WTC11 (cell line): ENCODE measurements around the gene QRSL1. TPM values are rescaled to one million over a fixed set of nuclear protein-coding genes. Genes with fewer than 3 reads are reported as not detected.

ENCODE experiments used
- ATAC-seq: fragments of 200-7000 bp; cut with Tn5 transposase; 2 replicates; pipeline ENCODE4 v1.10.0; 2021; ENCODE audit warnings: mild to moderate bottlenecking, moderate library complexity
- CTCF ChIA-PET: fragments of 300-600 bp; sonication (Branson Sonifier 250); formaldehyde crosslinking; loops from one replicate; lab custom pipeline; 2021; ENCODE audit warnings: antibody characterized with exemption; lab: Charles Lee
- POLR2A ChIA-PET: fragments of 350-600 bp; sonication (Branson Sonifier 250); formaldehyde crosslinking; loops from one replicate; lab custom pipeline; 2021; ENCODE audit warnings: antibody characterized with exemption; lab: Charles Lee
- DNase-seq: peaks from one replicate; pipeline ENCODE4 v3.0.0; 2021; ENCODE audit warnings: low spot score
- H3K27ac Mint-ChIP-seq: 2 replicates; pipeline ENCODE4 v1.8.0; 2021; ENCODE audit warnings: mixed read lengths
- H3K27me3 Mint-ChIP-seq: 2 replicates; pipeline ENCODE4 v1.8.0; 2021; ENCODE audit warnings: low read depth, mild to moderate bottlenecking, moderate library complexity, mixed read lengths
- H3K36me3 Mint-ChIP-seq: 2 replicates; pipeline ENCODE4 v1.8.0; 2021; ENCODE audit warnings: mixed read lengths
- H3K4me1 Mint-ChIP-seq: 2 replicates; pipeline ENCODE4 v1.8.0; 2022; ENCODE audit warnings: mixed read lengths
- H3K4me3 Mint-ChIP-seq: 2 replicates; pipeline ENCODE4 v1.8.0; 2021; ENCODE audit warnings: mild to moderate bottlenecking, moderate library complexity, mixed read lengths
- H3K9me3 Mint-ChIP-seq: 2 replicates; pipeline ENCODE4 v1.8.0; 2021; ENCODE audit warnings: mixed read lengths
- ESRRA ChIP-seq: sonication (generic); formaldehyde crosslinking; IDR thresholded peaks from 2 replicates; pipeline ENCODE4 v1.8.1; 2022; ENCODE audit warnings: mild to moderate bottlenecking, missing genetic modification reagents, borderline replicate concordance
- FOXJ3 ChIP-seq: sonication (generic); formaldehyde crosslinking; IDR thresholded peaks from 2 replicates; pipeline ENCODE4 v1.9.0; 2021; ENCODE audit warnings: missing genetic modification reagents, mild to moderate bottlenecking, borderline replicate concordance
- NFATC4 ChIP-seq: fragments of 250-450 bp; sonication (Bioruptor Pico); IDR thresholded peaks from 2 replicates; pipeline ENCODE4 v1.9.0; 2021; ENCODE audit warnings: mild to moderate bottlenecking
- NFE2L1 ChIP-seq: sonication (generic); formaldehyde crosslinking; IDR thresholded peaks from 2 replicates; pipeline ENCODE4 v1.8.1; 2023; ENCODE audit warnings: missing genetic modification reagents
- NR3C1 ChIP-seq: sonication (generic); formaldehyde crosslinking; conservative IDR thresholded peaks from 2 replicates; pipeline ENCODE4 v1.8.1; 2023; ENCODE audit warnings: low read depth, mild to moderate bottlenecking, missing genetic modification reagents
- SOX15 ChIP-seq: fragments of 250-450 bp; sonication (Bioruptor Pico); IDR thresholded peaks from 2 replicates; pipeline ENCODE4 v1.9.0; 2021; ENCODE audit warnings: mild to moderate bottlenecking
- SP1 ChIP-seq: sonication (generic); formaldehyde crosslinking; conservative IDR thresholded peaks from 2 replicates; pipeline ENCODE4 v1.8.1; 2022; ENCODE audit warnings: missing genetic modification reagents
- TP53 ChIP-seq: sonication (generic); formaldehyde crosslinking; IDR thresholded peaks from 2 replicates; pipeline ENCODE4 v1.8.1; 2023; ENCODE audit warnings: mild to moderate bottlenecking, missing genetic modification reagents
- ZNF138 ChIP-seq: sonication (generic); formaldehyde crosslinking; conservative IDR thresholded peaks from 2 replicates; pipeline ENCODE4 v1.8.1; 2022; ENCODE audit warnings: mild to moderate bottlenecking, moderate library complexity, missing genetic modification reagents
- total RNA-seq: library from RNA; stranded (reverse); gene quantifications from 3 replicates; pipeline ENCODE4 v1.2.3, GENCODE V29; 2021
- TF ChIP-seq, protein P1 (sequence below): sonication (generic); formaldehyde crosslinking; IDR thresholded peaks from 2 replicates; pipeline ENCODE4 v1.8.1; 2022; ENCODE audit warnings: mild to moderate bottlenecking, missing genetic modification reagents, moderate library complexity, borderline replicate concordance
- TF ChIP-seq, protein P2 (sequence below): fragments of 250-450 bp; sonication (Bioruptor Pico); conservative IDR thresholded peaks from 2 replicates; pipeline ENCODE4 v1.9.0; 2021; ENCODE audit warnings: mild to moderate bottlenecking
- TF ChIP-seq, protein P3 (sequence below): sonication (generic); formaldehyde crosslinking; IDR thresholded peaks from 2 replicates; pipeline ENCODE4 v1.8.0; 2022; ENCODE audit warnings: mild to moderate bottlenecking, missing genetic modification reagents
- TF ChIP-seq, protein P4 (sequence below): fragments of 200-600 bp; IDR thresholded peaks from 2 replicates; pipeline ENCODE4 v1.8.0; 2022; ENCODE audit warnings: antibody characterized with exemption

QRSL1 gene
- total RNA-seq, 1 experiment from 2014 or later = 17.7 TPM

DNA sequence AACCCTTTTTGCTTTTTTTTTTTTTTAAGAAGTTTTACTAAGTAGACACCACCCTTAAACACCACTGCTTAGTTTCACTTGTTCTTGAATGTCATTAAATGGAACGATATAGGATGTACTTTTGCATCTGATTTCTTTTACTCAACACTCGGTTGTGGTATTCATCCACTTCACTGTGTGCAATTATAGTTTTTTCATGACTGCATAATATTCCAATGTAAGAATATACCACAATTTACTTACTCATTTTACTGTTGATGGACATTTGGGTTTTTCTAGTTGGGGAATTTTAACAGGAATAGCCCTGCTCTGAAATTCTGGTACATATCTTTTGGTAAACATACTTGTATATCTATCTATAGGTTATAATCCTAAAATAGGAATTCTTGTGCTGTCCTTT lies 29.9 kb upstream of the QRSL1 start:
- TF ChIP-seq NFE2L1 (CRISPR knock-in tag) = no peak
- no peak for TF ChIP-seq ZNF138
- TF ChIP-seq, protein P1, sequence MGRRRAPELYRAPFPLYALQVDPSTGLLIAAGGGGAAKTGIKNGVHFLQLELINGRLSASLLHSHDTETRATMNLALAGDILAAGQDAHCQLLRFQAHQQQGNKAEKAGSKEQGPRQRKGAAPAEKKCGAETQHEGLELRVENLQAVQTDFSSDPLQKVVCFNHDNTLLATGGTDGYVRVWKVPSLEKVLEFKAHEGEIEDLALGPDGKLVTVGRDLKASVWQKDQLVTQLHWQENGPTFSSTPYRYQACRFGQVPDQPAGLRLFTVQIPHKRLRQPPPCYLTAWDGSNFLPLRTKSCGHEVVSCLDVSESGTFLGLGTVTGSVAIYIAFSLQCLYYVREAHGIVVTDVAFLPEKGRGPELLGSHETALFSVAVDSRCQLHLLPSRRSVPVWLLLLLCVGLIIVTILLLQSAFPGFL (CRISPR knock-in tag) = no peak

DNA sequence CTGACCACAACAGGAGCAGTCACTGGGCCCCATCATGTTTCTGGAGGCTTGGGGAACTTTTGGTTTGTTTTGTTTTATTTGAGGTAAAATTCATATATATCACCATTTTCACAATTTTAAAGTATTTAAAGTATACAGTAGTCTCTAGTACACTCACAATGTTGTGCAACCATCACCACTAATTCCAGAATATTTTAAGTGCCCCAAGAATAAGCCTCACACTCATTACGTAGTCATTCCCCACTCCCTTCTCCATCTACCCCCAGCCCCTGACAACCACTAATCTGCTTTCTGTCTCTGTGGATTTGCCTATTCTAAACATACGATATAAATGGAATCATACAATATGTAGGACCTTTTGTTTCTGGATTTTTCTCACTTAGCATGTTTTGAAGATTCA lies 29.0 kb upstream of the QRSL1 start:
- no peaks in the 10 kb centered on the region; the same call in 1 of the 2 replicates for H3K27me3 Mint-ChIP-seq
- CTCF ChIA-PET = interaction anchor here (0.7 kb wide), 1 partner anchor 9 kb away, joined by 3 read pairs; no protein-coding TSS in a partner anchor
- POLR2A ChIA-PET = no interaction called here
- DNase-seq (no peak), ATAC-seq (no peak)
- no peak overlapping the region for H3K27ac Mint-ChIP-seq
- peaks cover 13% of the 10 kb centered on the region for H3K9me3 Mint-ChIP-seq
- H3K4me3 Mint-ChIP-seq = no peak overlapping the region
- TF ChIP-seq SOX15 (CRISPR knock-in tag) (no peak), TP53 (CRISPR knock-in tag) (no peak), NR3C1 (CRISPR knock-in tag) (no peak), FOXJ3 (no peak), SP1 (no peak), ESRRA (no peak), NFATC4 (no peak)
- TF ChIP-seq, protein P2, sequence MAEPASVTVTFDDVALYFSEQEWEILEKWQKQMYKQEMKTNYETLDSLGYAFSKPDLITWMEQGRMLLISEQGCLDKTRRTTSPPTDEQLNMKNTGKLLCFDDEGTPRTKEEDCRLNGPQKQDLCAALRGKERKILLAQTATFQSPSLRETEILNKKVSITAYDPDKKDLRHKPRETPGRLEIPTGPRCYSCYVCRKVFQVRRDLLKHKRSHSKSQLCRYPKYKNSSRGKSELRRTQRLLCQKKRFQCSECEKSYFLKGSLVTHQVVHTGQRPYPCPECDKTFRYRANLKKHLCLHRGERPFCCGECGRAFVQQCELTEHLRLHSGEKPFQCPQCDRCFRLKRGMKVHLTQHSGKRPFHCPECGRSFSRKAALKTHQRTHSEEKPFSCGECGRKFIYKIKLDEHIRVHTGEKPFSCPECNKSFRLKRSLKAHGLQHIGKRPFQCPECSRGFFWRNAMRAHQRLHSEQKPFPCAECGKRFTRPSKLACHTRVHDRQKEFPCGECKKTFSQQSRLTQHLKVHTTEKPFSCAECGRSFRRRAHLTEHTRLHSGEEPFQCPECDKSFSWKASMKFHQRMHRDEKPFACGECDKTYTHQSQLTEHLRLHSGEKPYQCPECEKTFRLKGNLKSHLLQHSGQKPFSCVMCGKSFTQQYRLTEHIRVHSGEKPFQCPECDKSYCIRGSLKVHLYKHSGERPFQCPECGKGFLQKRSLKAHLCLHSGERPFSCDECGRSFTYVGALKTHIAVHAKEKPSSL (CRISPR knock-in tag) = no peak
- TF ChIP-seq, protein P3, sequence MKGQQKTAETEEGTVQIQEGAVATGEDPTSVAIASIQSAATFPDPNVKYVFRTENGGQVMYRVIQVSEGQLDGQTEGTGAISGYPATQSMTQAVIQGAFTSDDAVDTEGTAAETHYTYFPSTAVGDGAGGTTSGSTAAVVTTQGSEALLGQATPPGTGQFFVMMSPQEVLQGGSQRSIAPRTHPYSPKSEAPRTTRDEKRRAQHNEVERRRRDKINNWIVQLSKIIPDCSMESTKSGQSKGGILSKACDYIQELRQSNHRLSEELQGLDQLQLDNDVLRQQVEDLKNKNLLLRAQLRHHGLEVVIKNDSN (CRISPR knock-in tag) = no peak
- H3K4me1 Mint-ChIP-seq = no peaks in the 10 kb centered on the region
- peaks cover 31% of the 10 kb centered on the region for H3K36me3 Mint-ChIP-seq

More for the DNA sequence above, 29.9 kb upstream of the QRSL1 start:
- Mint-ChIP-seq H3K27me3 (no peaks in the 10 kb centered on the region; the same call in 1 of the 2 replicates), H3K36me3 (peaks cover 27% of the 10 kb centered on the region), H3K4me3 (no peak overlapping the region), H3K4me1 (no peaks in the 10 kb centered on the region), H3K27ac (no peak overlapping the region), H3K9me3 (peaks cover 13% of the 10 kb centered on the region)
- DNase-seq (no peak), ATAC-seq (no peak)
- CTCF ChIA-PET = interaction anchor here (0.7 kb wide), 1 partner anchor 10 kb away, joined by 3 read pairs; no protein-coding TSS in a partner anchor
- POLR2A ChIA-PET = no interaction called here

DNA sequence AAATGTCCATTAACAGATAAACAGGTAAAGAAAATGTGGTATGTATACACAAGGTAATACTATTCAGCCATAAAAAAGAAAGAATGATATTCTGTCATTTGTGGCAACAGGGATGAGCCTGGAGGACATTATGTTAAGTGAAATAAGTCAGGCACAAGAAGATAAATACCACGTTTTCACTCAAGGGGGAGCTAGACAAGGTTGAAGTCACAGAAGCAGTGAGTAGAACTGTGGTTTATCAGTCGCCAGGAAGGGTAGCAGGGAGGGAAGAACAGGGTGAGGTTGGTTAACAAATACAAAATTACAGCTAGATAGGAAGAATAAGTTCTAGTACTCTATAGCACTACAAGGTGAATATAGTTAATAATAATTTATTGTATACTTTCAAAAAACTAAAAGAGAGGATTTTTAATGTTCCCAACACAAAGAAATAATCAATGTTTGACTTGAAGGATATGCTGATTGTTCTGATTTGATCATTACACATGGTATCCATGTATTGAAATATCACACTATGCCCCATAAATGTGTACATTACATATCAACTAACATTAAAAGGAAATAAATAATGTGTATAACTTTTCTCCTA lies 21.2 kb upstream of the QRSL1 start:
- Mint-ChIP-seq H3K36me3 (peaks cover 27% of the 10 kb centered on the region), H3K4me3 (no peak overlapping the region), H3K4me1 (peaks cover 41% of the 10 kb centered on the region), H3K9me3 (peaks cover 15% of the 10 kb centered on the region), H3K27me3 (no peaks in the 10 kb centered on the region; the same call in 1 of the 2 replicates), H3K27ac (no peak overlapping the region)
- ChIA-PET POLR2A (interaction anchor here (0.6 kb wide), 1 partner anchor 633 kb away, joined by 4 read pairs; no protein-coding TSS in a partner anchor), CTCF (interaction anchor here (0.5 to 3.3 kb wide), 21 partner anchors 10 to 389 kb away, joined by 3 to 35 read pairs (median 4); no protein-coding TSS in a partner anchor)
- TF ChIP-seq, protein P4, sequence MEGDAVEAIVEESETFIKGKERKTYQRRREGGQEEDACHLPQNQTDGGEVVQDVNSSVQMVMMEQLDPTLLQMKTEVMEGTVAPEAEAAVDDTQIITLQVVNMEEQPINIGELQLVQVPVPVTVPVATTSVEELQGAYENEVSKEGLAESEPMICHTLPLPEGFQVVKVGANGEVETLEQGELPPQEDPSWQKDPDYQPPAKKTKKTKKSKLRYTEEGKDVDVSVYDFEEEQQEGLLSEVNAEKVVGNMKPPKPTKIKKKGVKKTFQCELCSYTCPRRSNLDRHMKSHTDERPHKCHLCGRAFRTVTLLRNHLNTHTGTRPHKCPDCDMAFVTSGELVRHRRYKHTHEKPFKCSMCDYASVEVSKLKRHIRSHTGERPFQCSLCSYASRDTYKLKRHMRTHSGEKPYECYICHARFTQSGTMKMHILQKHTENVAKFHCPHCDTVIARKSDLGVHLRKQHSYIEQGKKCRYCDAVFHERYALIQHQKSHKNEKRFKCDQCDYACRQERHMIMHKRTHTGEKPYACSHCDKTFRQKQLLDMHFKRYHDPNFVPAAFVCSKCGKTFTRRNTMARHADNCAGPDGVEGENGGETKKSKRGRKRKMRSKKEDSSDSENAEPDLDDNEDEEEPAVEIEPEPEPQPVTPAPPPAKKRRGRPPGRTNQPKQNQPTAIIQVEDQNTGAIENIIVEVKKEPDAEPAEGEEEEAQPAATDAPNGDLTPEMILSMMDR = peak; percentile 73
- TF ChIP-seq NR3C1 (CRISPR knock-in tag) = no peak
- no peak for DNase-seq
- peak; percentile 89 for ATAC-seq
